Astrocyte of the spinal cord (primary cell): Measurements from ENCODE around the gene MPHOSPH8.

Experiments used
- DNase-seq: peaks from one replicate; pipeline ENCODE4 v3.0.0; 2011; ENCODE audit warnings: low read depth, low spot score
- H3K4me3 ChIP-seq: 2 replicates; pipeline ENCODE4 v1.5.1; 2011; ENCODE audit warnings: low read depth, mild to moderate bottlenecking, low read length, moderate library complexity
- in situ Hi-C: cut with HindIII; loops from 2 replicates; pipeline ENCODE4 v1.10.0; 2017; ENCODE audit warnings: low sequenced_read_pairs
- TF ChIP-seq, protein P1 (sequence below): IDR thresholded peaks from 2 replicates; pipeline ENCODE4 v1.5.1; 2012; ENCODE audit warnings: low read depth, mild to moderate bottlenecking, low read length, inconsistent platforms

Gene MPHOSPH8

DNA sequence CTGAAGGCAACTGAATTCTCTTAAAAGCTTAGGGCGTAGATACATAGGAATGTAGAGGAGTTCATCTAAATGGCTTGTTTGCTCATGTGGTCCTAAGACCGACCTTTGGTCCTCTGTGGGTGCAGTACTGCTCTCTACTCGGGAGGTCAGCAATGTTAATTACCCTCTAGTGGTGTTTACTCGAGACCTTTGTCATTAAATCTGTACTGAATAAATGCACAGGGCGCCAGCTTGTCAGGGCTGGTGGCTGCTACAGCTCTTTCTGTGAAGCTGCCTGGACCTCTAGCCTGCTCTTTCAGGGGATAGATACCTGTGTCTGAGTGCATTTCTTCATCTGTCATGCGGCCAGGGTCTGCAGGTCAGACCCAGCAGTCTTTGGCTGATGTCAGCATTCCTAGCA lies 29.2 kb upstream of the MPHOSPH8 start:
- TF ChIP-seq, protein P1, sequence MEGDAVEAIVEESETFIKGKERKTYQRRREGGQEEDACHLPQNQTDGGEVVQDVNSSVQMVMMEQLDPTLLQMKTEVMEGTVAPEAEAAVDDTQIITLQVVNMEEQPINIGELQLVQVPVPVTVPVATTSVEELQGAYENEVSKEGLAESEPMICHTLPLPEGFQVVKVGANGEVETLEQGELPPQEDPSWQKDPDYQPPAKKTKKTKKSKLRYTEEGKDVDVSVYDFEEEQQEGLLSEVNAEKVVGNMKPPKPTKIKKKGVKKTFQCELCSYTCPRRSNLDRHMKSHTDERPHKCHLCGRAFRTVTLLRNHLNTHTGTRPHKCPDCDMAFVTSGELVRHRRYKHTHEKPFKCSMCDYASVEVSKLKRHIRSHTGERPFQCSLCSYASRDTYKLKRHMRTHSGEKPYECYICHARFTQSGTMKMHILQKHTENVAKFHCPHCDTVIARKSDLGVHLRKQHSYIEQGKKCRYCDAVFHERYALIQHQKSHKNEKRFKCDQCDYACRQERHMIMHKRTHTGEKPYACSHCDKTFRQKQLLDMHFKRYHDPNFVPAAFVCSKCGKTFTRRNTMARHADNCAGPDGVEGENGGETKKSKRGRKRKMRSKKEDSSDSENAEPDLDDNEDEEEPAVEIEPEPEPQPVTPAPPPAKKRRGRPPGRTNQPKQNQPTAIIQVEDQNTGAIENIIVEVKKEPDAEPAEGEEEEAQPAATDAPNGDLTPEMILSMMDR: no peak
- in situ Hi-C loops: no loop called here
- DNase-seq: no peak
- no peak overlapping the region for H3K4me3 ChIP-seq

DNA sequence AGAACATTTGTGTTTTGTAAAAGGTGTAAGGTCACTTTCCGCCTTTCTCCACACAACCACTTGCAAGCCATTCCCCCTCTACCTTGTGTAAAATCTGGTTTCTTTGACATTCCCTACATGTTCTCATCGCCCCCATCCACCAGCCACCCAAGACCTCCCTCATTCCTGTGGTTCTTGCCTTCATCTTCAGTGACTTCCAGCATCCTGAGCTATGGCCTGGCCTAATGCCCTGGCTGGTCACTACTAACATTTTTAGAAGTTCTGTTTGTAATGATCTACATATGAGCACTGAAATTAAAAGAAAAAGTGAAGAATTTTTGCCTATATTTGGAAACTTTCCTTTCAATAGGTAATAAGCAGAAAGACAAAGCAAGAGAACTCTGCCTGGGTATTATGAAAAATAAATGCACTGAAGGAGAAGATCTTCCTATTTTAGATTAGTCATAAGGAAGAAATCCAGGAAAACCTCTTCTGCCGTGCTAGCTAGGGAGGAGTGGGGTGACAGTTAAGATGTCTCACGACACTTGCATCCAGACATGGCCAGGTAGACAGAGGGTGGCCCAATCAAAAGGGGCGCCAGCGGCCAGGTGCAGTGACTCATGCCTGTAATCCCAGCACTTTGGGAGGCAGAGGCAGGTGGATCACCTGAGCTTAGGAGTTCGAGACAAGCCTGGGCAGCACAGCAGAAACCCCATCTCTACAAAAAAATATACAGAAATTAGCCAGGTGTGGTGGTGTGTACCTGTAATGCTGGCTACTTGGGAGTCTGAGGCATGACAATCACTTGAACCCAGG lies 28.1 kb upstream of the MPHOSPH8 start:
- in situ Hi-C loops: no loop called here
- DNase-seq: no peak
- TF ChIP-seq, protein P1: no peak

DNA sequence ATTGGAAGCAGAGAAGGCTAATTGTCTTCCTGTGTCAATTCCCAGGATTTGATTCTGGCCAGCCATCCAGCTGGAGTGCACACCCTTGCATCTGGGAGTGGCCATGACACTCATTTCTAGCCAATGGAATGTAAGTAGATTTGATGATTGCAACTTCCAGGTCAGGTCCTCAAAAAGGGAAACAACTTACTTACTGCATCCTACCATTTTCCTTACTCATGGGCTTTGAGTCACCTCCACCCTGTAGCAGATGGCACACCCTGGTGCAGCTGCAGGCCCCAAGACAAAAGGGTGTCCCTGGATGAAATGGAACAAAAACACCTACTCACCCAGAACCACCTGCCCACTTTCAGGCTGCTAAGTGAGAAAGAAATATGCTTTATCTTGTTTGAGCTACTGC lies 27.3 kb upstream of the MPHOSPH8 start:
- in situ Hi-C loops: no loop called here
- DNase-seq: no peak
- TF ChIP-seq, protein P1: no peak
- no peak overlapping the region for H3K4me3 ChIP-seq

More for the DNA sequence above, 28.1 kb upstream of the MPHOSPH8 start:
- no peak overlapping the region for H3K4me3 ChIP-seq

DNA sequence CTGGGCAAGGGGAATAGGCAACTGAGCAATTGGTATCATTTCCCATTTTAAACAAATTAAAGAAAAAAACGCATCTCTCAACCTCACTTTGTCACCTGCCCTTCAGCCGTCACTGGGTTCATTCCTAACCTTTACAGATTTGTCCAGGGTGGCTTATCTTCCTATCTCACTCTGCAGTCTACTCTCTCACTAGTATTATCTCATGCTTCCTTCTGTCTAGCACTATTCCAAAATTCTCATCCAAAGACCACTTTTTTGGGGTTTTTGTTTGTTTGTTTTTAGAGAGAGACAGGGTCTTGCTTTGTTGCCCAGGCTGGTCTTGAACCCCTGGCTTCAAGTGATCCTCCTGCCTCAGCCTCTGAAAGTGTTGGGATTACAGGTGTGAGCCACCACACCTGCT lies 26.7 kb upstream of the MPHOSPH8 start:
- TF ChIP-seq, protein P1: no peak
- in situ Hi-C loops: no loop called here
- DNase-seq: no peak
- H3K4me3 ChIP-seq: no peak overlapping the region

DNA sequence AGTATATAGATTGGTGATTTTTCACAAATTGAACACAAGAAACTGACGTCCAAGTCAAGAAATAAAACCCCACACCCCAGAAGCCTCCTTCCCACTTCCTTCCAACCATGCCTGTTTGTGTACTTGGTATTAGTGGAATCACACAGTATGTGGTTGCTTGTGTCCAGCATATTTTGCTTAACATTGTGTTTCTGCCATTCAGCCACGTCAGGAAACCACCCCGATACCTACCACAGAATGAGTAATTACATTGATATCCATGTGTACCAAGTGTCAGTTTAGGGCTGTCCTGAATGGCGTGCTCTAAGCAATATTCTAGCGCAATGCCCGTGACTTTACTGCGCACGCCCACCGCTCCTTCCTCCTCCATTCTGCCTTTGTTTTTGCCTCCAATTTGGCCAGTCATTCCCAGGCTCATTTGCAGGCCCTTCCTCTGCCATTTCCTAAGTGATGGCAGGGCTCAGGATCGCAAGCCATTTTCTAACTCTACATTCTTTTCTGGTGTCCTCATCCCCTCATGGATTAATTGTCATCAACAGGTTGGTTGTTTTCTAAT lies 25.9 kb upstream of the MPHOSPH8 start:
- H3K4me3 ChIP-seq: no peak overlapping the region
- TF ChIP-seq, protein P1: no peak
- no peak for DNase-seq
- in situ Hi-C loops: no loop called here

DNA sequence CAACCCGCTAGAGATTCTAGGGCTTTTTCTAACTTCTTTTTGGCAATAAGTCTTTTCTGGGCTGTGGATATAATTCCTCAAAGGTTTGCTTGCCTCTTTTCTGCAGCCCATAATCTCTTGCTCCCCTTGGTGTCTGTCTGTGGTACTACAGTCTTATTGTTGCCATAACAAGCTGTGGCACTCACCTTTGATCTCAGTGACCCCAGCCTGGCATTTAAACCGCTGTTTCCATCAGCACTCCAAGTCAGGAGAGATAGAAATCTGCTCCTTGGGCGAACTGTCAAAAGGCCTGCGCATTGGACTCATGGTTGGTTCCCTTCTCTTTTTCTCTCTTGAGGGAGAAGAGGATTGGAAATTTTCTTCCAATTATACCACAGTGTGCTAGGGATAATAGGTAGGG lies 14.5 kb upstream of the MPHOSPH8 start:
- no peak overlapping the region for H3K4me3 ChIP-seq
- peak; percentile 34 for DNase-seq
- in situ Hi-C loops: no loop called here
- TF ChIP-seq, protein P1: peak; percentile 71
